HepG2 (cell line): Measurements from ENCODE around the gene KCNAB1. TPM values are rescaled to one million over a fixed set of nuclear protein-coding genes. Genes with fewer than 3 reads are reported as not detected.

Source experiments
- ATAC-seq: fragments of 200-7000 bp; cut with Tn5 transposase; 3 replicates; pipeline ENCODE4 v1.9.1; 2020; ENCODE audit warnings: mild to moderate bottlenecking, moderate library complexity
- BruUV-seq: library from RNA; stranded (reverse); fragments of 400-500 nt; replicated peaks from 2 replicates; lab custom pipeline; 2021; lab: Mats Ljungman, UMichigan
- CTCF ChIA-PET: fragments of 300-600 bp; formaldehyde crosslinking; extraction: SDS; loops from one replicate; lab custom pipeline; 2021; ENCODE audit warnings: low total read pairs, inconsistent platforms, low intra/inter-chr PET ratio; lab: Yijun Ruan, JAX
- POLR2A ChIA-PET: fragments of 350-600 bp; sonication (Branson Sonifier 250); formaldehyde crosslinking; loops from one replicate; lab custom pipeline; 2020; ENCODE audit warnings: antibody characterized with exemption, inconsistent platforms; lab: Yijun Ruan, JAX
- DNase-seq: peaks from one replicate; pipeline ENCODE4 v3.0.0-alpha.2; 2015; ENCODE audit warnings: low spot score
- FAIRE-seq: peaks from 3 replicates; lab custom pipeline; 2011; peaks lifted over from hg19 to GRCh38; lab: Jason Lieb, UNC
- H2AFZ ChIP-seq: one replicate; pipeline ENCODE4 v1.6.1; 2011; ENCODE audit warnings: low read length, inconsistent platforms
- H3K27ac ChIP-seq: fragments of 300-600 bp; 3 replicates; pipeline ENCODE4 v1.8.0; 2011; ENCODE audit warnings: mixed run types, mild to moderate bottlenecking, mixed read lengths, low read length, inconsistent platforms; ENCODE audit not compliant: insufficient read depth; ENCODE audit errors: extremely low read length
- H3K27me3 ChIP-seq, 2 experiments: fragments of 200-600 bp in 1 of 2; 2 replicates in 1 of 2; 3 replicates in 1 of 2; pipeline versions ENCODE4 v1.6.0 to v1.8.0; 2011; ENCODE audit warnings: low read length in 2 of 2, mild to moderate bottlenecking in 2 of 2, moderate library complexity in 2 of 2, inconsistent platforms in 1 of 2; ENCODE audit not compliant: insufficient read depth in 2 of 2, control insufficient read depth in 1 of 2
- H3K36me3 ChIP-seq, 2 experiments: fragments of 200-600 bp in 1 of 2; replicated peaks in 1 of 2; 2 replicates in 1 of 2; 3 replicates in 1 of 2; pipeline versions ENCODE4 v1.5.1 to v1.8.0; 2011; ENCODE audit warnings: low read length in 2 of 2, inconsistent platforms in 1 of 2; ENCODE audit not compliant: insufficient read depth in 2 of 2, control insufficient read depth in 1 of 2
- H3K4me1 ChIP-seq: 2 replicates; pipeline ENCODE4 v1.5.1; 2012; ENCODE audit warnings: low read length, inconsistent platforms; ENCODE audit not compliant: insufficient read depth
- H3K4me2 ChIP-seq: 2 replicates; pipeline ENCODE4 v1.6.0; 2011; ENCODE audit warnings: low read depth, low read length, inconsistent platforms
- H3K4me3 ChIP-seq, 3 experiments: fragments of 200-600 bp in 1 of 3; sonication (generic), shearing (Covaris generic) in 1 of 3; replicated peaks in 1 of 3; 2 replicates each; pipeline ENCODE4 v1.5.1; 2011 to 2016; ENCODE audit warnings: low read length in 3 of 3, inconsistent platforms in 2 of 3, low read depth in 2 of 3, mild to moderate bottlenecking in 2 of 3, control low read depth in 1 of 3, mixed read lengths in 1 of 3; ENCODE audit not compliant: insufficient read depth in 1 of 3
- H3K79me2 ChIP-seq: one replicate; pipeline ENCODE4 v1.6.1; 2011; ENCODE audit warnings: low read length, inconsistent platforms; ENCODE audit not compliant: insufficient read depth
- H3K9ac ChIP-seq: 2 replicates; pipeline ENCODE4 v1.6.0; 2011; ENCODE audit warnings: mild to moderate bottlenecking, low read depth, low read length, inconsistent platforms; ENCODE audit not compliant: insufficient read depth
- H3K9me3 ChIP-seq: 2 replicates; pipeline ENCODE4 v1.5.1; 2012; ENCODE audit warnings: mild to moderate bottlenecking, low read length
- H4K20me1 ChIP-seq: 2 replicates; pipeline ENCODE4 v1.6.0; 2011; ENCODE audit warnings: inconsistent platforms, mild to moderate bottlenecking, low read length, moderate library complexity; ENCODE audit not compliant: insufficient read depth
- POLR2A ChIP-seq, 2 experiments: IDR thresholded peaks; 2 replicates each; pipeline ENCODE4 v1.6.1; 2011; ENCODE audit warnings: low read depth in 2 of 2, low read length in 2 of 2, mild to moderate bottlenecking in 1 of 2, moderate library complexity in 1 of 2; ENCODE audit not compliant: insufficient read depth in 1 of 2
- RBFOX2 ChIP-seq: fragments of 200-400 bp; formaldehyde crosslinking; IDR thresholded peaks from 2 replicates; pipeline ENCODE4 v1.6.1; 2017; ENCODE audit warnings: low read depth, mild to moderate bottlenecking, low read length
- RFXAP ChIP-seq: sonication (generic); formaldehyde crosslinking; IDR thresholded peaks from 2 replicates; pipeline ENCODE4 v1.4.0; 2020; ENCODE audit warnings: missing genetic modification reagents, borderline replicate concordance
- SSRP1 ChIP-seq: IDR thresholded peaks from 2 replicates; pipeline ENCODE4 v1.6.1; 2016; ENCODE audit warnings: control low read depth
- ZNF737 ChIP-seq: sonication (generic); formaldehyde crosslinking; IDR thresholded peaks from 2 replicates; pipeline ENCODE4 v1.5.0; 2020; ENCODE audit warnings: missing genetic modification reagents, mild to moderate bottlenecking, borderline replicate concordance
- WGBS: methylation state at CpG from one replicate; pipeline ENCODE4 v1.1.6; 2017; ENCODE audit warnings: low lambda C conversion rate; 5-methylcytosine and 5-hydroxymethylcytosine counted together
- in situ Hi-C: cut with HindIII; loops from 2 replicates; pipeline ENCODE4 v1.10.0; 2017; ENCODE audit warnings: low pct_unique_long_range_greater_than_20kb; ENCODE audit not compliant: extremely low pct_ligation_motif_present
- intact Hi-C: fragments of 100-400 bp; cut with micrococcal nuclease; formaldehyde crosslinking; loops from one replicate; pipeline ENCODE4 v1.10.0; 2022; ENCODE audit not compliant: unreplicated experiment
- polyA plus RNA-seq, 8 experiments: library from polyadenylated mRNA; depleted of rRNA in 3 of 8; stranded (reverse) in 7 of 8; unstranded in 1 of 8; fragments of >200 nt; fragmentation: Illumina TruSeq in 4 of 8; extraction: Trizol in 4 of 8; gene quantifications; 2 replicates each; pipeline versions ENCODE4 v1.2.1 to v1.2.3, GENCODE V29; 2011 to 2016; ENCODE audit warnings: low read depth in 4 of 8, missing spikeins in 1 of 8, mixed read lengths in 1 of 8; ENCODE audit not compliant: insufficient read depth in 1 of 8
- total RNA-seq, 5 experiments: library from RNA; depleted of rRNA; stranded (reverse); fragments of >200 nt; fragmentation: Illumina TruSeq; extraction: Trizol; gene quantifications; 2 replicates each; pipeline ENCODE4 v1.2.3, GENCODE V29; 2016; ENCODE audit warnings: low read depth in 1 of 5
- TF ChIP-seq, protein P1 (sequence below): sonication (generic); formaldehyde crosslinking; IDR thresholded peaks from 2 replicates; pipeline ENCODE4 v1.8.0; 2022; ENCODE audit warnings: missing genetic modification reagents, mild to moderate bottlenecking, moderate library complexity, borderline replicate concordance

Gene KCNAB1
- total and polyA plus RNA-seq, 2 of the 13 experiments (the other 11 are each of a cell fraction or from before 2014, with no cell fraction given), result not detected

DNA sequence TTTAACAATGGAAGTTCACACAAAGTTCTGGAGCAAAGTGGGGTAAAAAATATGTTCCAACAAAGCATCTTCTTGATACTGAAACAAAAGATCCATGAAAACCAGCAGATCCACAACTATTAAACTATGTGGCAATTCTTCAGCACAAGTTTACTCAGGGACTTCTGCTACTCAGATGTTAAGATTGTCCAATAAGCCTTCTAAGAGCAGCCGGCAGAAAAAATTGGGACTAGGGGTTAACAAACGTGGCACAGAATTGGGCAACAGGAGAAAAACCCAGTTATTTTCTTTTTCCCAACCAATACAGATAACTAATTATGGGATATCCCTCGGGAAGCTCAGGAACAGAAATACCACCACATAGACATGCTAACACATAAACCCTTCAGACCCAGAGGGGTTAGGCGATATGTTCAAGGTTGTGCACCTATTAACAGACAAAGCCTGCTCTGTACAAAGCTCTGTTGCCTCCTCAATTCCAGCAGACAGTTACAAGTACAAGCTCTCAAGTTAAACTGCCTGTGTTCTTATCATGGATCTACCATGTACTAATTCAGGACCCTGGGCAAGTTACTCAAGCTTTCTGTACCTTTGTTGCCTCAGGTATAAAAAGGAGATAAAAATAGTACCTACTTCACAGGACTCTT is 427.8 kb downstream of the KCNAB1 start:
- in situ Hi-C loops, result loop anchor here (10.0 kb wide), 1 partner anchor 587 kb away; no protein-coding TSS in a partner anchor
- CTCF ChIA-PET, result no interaction called here
- H3K79me2 ChIP-seq, result peaks cover 80% of the 10 kb centered on the region

DNA sequence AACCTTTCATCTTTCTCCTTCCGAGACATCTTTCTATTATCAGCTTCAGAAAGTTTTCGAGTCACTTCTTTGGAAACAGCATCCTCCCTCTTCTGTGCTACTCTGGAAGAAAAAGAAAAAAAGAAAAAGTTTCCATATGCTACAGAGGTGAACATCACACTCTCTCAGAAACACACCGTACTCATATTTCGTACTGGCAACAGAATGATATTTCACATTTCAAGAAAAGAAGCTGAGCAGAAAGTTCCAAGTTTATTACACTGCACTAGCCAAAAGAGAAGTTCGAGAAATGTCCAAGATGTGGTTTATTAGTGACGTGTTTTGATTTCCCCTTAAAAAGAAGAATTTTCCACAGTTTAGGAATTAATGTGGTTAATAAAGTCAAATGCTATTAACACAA is 428.5 kb downstream of the KCNAB1 start:
- POLR2A ChIA-PET, result no interaction called here
- DNase-seq, result no peak
- Histone ChIP-seq H3K9ac (no peak overlapping the region), H3K4me2 (no peak overlapping the region), H4K20me1 (peaks cover 17% of the 10 kb centered on the region; the same call in 1 of the 2 replicates), H3K27ac (no peak overlapping the region), H3K4me3 (no peak overlapping the region), H3K79me2 (peaks cover 87% of the 10 kb centered on the region), H3K27me3 (no peaks in the 10 kb centered on the region; a peak in 2 of 5 replicates)
- WGBS, result 99% methylated on average over 6 of the region's 6 CpGs
- FAIRE-seq, result no peak
- in situ Hi-C loops, result loop anchor here (10.0 kb wide), 1 partner anchor 586 kb away; no protein-coding TSS in a partner anchor
- no TSS peak for BruUV-seq
- TF ChIP-seq SSRP1 (CRISPR knock-in tag) (no peak), RFXAP (CRISPR knock-in tag) (no peak), RBFOX2 (0 out of 2 replicates have a peak, but pooled peaks have one; percentile 5)
- TF ChIP-seq, all 625 proteins: peak for 1
- intact Hi-C loops, result loop anchor here (2.0 kb wide), 1 partner anchor 14 kb away; no protein-coding TSS in a partner anchor
- Histone ChIP-seq H3K9me3 (no peaks in the 10 kb centered on the region), H3K36me3 (peaks cover 11 to 75% of the 10 kb centered on the region in 2 experiments), H3K4me1 (peaks cover 70% of the 10 kb centered on the region), H2AFZ (no peak overlapping the region)
- no peak for ATAC-seq
- CTCF ChIA-PET, result no interaction called here

More for the DNA sequence above, 427.8 kb downstream of the KCNAB1 start:
- BruUV-seq, result no TSS peak
- Histone ChIP-seq H4K20me1 (peaks cover 20% of the 10 kb centered on the region; the same call in 1 of the 2 replicates), H3K27me3 (no peaks in the 10 kb centered on the region; a peak in 1 of 5 replicates), H3K27ac (no peak overlapping the region), H3K4me1 (peaks cover 70% of the 10 kb centered on the region), H3K9ac (no peak overlapping the region), H3K4me3 (no peak overlapping the region), H3K36me3 (peaks cover 14 to 82% of the 10 kb centered on the region in 2 experiments), H2AFZ (no peak overlapping the region), H3K9me3 (no peaks in the 10 kb centered on the region), H3K4me2 (no peak overlapping the region)
- ATAC-seq (peak; percentile 75), FAIRE-seq (no peak), DNase-seq (no peak)
- TF ChIP-seq POLR2A (IDR thresholded peaks at IDR 0.05; ENCODE audit: insufficient read depth in 1 of 2, low read depth in 2 of 2, low read length in 2 of 2) (0 out of 4 replicates have a peak, but pooled peaks of 1 of the 2 experiments have one; percentile 24), ZNF737 (CRISPR knock-in tag) (no peak)
- TF ChIP-seq, protein P1, sequence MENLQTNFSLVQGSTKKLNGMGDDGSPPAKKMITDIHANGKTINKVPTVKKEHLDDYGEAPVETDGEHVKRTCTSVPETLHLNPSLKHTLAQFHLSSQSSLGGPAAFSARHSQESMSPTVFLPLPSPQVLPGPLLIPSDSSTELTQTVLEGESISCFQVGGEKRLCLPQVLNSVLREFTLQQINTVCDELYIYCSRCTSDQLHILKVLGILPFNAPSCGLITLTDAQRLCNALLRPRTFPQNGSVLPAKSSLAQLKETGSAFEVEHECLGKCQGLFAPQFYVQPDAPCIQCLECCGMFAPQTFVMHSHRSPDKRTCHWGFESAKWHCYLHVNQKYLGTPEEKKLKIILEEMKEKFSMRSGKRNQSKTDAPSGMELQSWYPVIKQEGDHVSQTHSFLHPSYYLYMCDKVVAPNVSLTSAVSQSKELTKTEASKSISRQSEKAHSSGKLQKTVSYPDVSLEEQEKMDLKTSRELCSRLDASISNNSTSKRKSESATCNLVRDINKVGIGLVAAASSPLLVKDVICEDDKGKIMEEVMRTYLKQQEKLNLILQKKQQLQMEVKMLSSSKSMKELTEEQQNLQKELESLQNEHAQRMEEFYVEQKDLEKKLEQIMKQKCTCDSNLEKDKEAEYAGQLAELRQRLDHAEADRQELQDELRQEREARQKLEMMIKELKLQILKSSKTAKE, result no peak
- intact Hi-C loops, result loop anchor here (2.0 kb wide), 1 partner anchor 13 kb away; no protein-coding TSS in a partner anchor
- WGBS, result 86% methylated on average over 3 of the region's 4 CpGs
- POLR2A ChIA-PET, result interaction anchor here (1.0 kb wide), 1 partner anchor 589 kb away, joined by 3 read pairs; no protein-coding TSS in a partner anchor
